OCI-LY3 (cell line): ENCODE results near the gene RNF6.

Source experiments
- CTCF ChIP-seq: fragments of 200-600, 300-600 bp; sonication (generic); IDR thresholded peaks from 2 replicates; pipeline ENCODE4 v1.5.1; 2014; ENCODE audit warnings: antibody characterized with exemption, low read length, low read depth
- EZH2phosphoT487 ChIP-seq: fragments of 200-600 bp; shearing (Covaris generic); IDR thresholded peaks from 2 replicates; pipeline ENCODE4 v1.6.1; 2018; ENCODE audit warnings: antibody characterized with exemption, mixed run types, low read depth

GRCh38 chr13:26183416-26183815, 38.7 kb downstream of the RNF6 start:
- TF ChIP-seq CTCF, result no peak
- TF ChIP-seq EZH2phosphoT487, result no peak
